Measurements from ENCODE around the gene CCDC116.

- TF ChIP-seq POLR2A (IDR thresholded peaks at IDR 0.05) (no peak), CTCF (IDR thresholded peaks at IDR 0.05 in 8 of 11, conservative IDR thresholded peaks at IDR 0.05 in 3 of 11) (no peak), POLR2AphosphoS5 (IDR thresholded peaks at IDR 0.05) (no peak)
These were observed 11.5 kb upstream of the CCDC116 start for GRCh38 chr22:21621025-21621424.
